H9 (cell line): ENCODE measurements around the gene C22orf23. TPM values are rescaled to one million over a fixed set of nuclear protein-coding genes. Genes with fewer than 3 reads are reported as not detected.

Experiments used
- DNase-seq: peaks from one replicate; pipeline ENCODE4 v3.0.0-alpha.2; 2017
- H2AFZ ChIP-seq: one replicate; pipeline ENCODE4 v1.6.1; 2013; ENCODE audit warnings: mild to moderate bottlenecking, low read length, control low read depth, moderate library complexity
- H2AK5ac ChIP-seq: 2 replicates; pipeline ENCODE4 v1.6.1; 2013; ENCODE audit warnings: low read length, control low read depth, mixed read lengths; ENCODE audit not compliant: insufficient read length
- H2BK120ac ChIP-seq: one replicate; pipeline ENCODE4 v1.6.1; 2013; ENCODE audit warnings: low read depth, mild to moderate bottlenecking, low read length, control low read depth, inconsistent platforms; ENCODE audit not compliant: poor library complexity, severe bottlenecking
- H2BK12ac ChIP-seq: 2 replicates; pipeline ENCODE4 v1.6.1; 2013; ENCODE audit warnings: low read length, control low read depth, mixed read lengths, low read depth; ENCODE audit not compliant: insufficient read length
- H2BK15ac ChIP-seq: 2 replicates; pipeline ENCODE4 v1.6.1; 2013; ENCODE audit warnings: low read depth, low read length, control low read depth
- H2BK20ac ChIP-seq: one replicate; pipeline ENCODE4 v1.6.1; 2013; ENCODE audit warnings: low read depth, mild to moderate bottlenecking, low read length, control low read depth, inconsistent platforms; ENCODE audit not compliant: poor library complexity, severe bottlenecking
- H2BK5ac ChIP-seq: 2 replicates; pipeline ENCODE4 v1.6.1; 2013; ENCODE audit warnings: low read length, control low read depth, mixed read lengths; ENCODE audit not compliant: insufficient read length
- H3K14ac ChIP-seq: 2 replicates; pipeline ENCODE4 v1.6.1; 2013; ENCODE audit warnings: low read length, control low read depth; ENCODE audit not compliant: insufficient read depth
- H3K18ac ChIP-seq: 2 replicates; pipeline ENCODE4 v1.6.1; 2013; ENCODE audit warnings: low read depth, mild to moderate bottlenecking, mixed read lengths, low read length, control low read depth; ENCODE audit not compliant: insufficient read length
- H3K23ac ChIP-seq: 2 replicates; pipeline ENCODE4 v1.6.1; 2013; ENCODE audit warnings: low read length, control low read depth, mixed read lengths, low read depth; ENCODE audit not compliant: insufficient read length
- H3K23me2 ChIP-seq: 2 replicates; pipeline ENCODE4 v1.6.1; 2013; ENCODE audit warnings: low read depth, mild to moderate bottlenecking, mixed read lengths, low read length, control low read depth; ENCODE audit not compliant: insufficient read length, poor library complexity, severe bottlenecking
- H3K27ac ChIP-seq: 2 replicates; pipeline ENCODE4 v1.5.1; 2013; ENCODE audit warnings: low read length, control low read depth, mixed read lengths, low read depth; ENCODE audit not compliant: insufficient read length
- H3K27me3 ChIP-seq: 2 replicates; pipeline ENCODE4 v1.6.1; 2013; ENCODE audit warnings: low read length, control low read depth, inconsistent platforms; ENCODE audit not compliant: insufficient read depth
- H3K4ac ChIP-seq: 2 replicates; pipeline ENCODE4 v1.6.1; 2013; ENCODE audit warnings: low read depth, mild to moderate bottlenecking, control low read depth, inconsistent platforms, low read length, moderate library complexity
- H3K4me1 ChIP-seq: 2 replicates; pipeline ENCODE4 v1.6.1; 2013; ENCODE audit warnings: low read length, control low read depth, inconsistent platforms; ENCODE audit not compliant: insufficient read depth
- H3K4me2 ChIP-seq: 2 replicates; pipeline ENCODE4 v1.6.1; 2013; ENCODE audit warnings: low read length, control low read depth, mixed read lengths; ENCODE audit not compliant: insufficient read length, insufficient read depth
- H3K56ac ChIP-seq: 2 replicates; pipeline ENCODE4 v1.6.1; 2013; ENCODE audit warnings: low read depth, mild to moderate bottlenecking, mixed read lengths, low read length, control low read depth; ENCODE audit not compliant: insufficient read length
- H3K79me1 ChIP-seq: 2 replicates; pipeline ENCODE4 v1.6.1; 2013; ENCODE audit warnings: low read depth, mild to moderate bottlenecking, moderate library complexity, low read length, control low read depth, inconsistent platforms; ENCODE audit not compliant: insufficient read depth, poor library complexity, severe bottlenecking
- H3K79me2 ChIP-seq: 2 replicates; pipeline ENCODE4 v1.6.1; 2013; ENCODE audit warnings: low read length, control low read depth, inconsistent platforms; ENCODE audit not compliant: insufficient read depth
- H3K9ac ChIP-seq: 2 replicates; pipeline ENCODE4 v1.6.1; 2013; ENCODE audit warnings: low read length, control low read depth, mixed read lengths; ENCODE audit not compliant: insufficient read length; ENCODE audit errors: extremely low read depth
- H3K9me3 ChIP-seq: one replicate; pipeline ENCODE4 v1.6.1; 2013; ENCODE audit warnings: low read depth, low read length, inconsistent platforms; ENCODE audit not compliant: control insufficient read depth
- H3T11ph ChIP-seq: one replicate; pipeline ENCODE4 v1.6.1; 2013; ENCODE audit warnings: mild to moderate bottlenecking, low read length, control low read depth, inconsistent platforms
- H4K20me1 ChIP-seq: one replicate; pipeline ENCODE4 v1.6.1; 2013; ENCODE audit not compliant: control insufficient read depth, insufficient read length, insufficient read depth
- H4K5ac ChIP-seq: 2 replicates; pipeline ENCODE4 v1.6.1; 2013; ENCODE audit warnings: low read depth, mild to moderate bottlenecking, mixed read lengths, low read length, control low read depth; ENCODE audit not compliant: insufficient read length
- H4K8ac ChIP-seq: replicated peaks from 2 replicates; pipeline ENCODE4 v1.6.1; 2013; ENCODE audit warnings: low read length, control low read depth, mixed read lengths, low read depth; ENCODE audit not compliant: insufficient read length
- H4K91ac ChIP-seq: 2 replicates; pipeline ENCODE4 v1.6.1; 2013; ENCODE audit warnings: low read depth, mild to moderate bottlenecking, moderate library complexity, mixed read lengths, low read length, control low read depth; ENCODE audit not compliant: insufficient read length
- H3K27ac Mint-ChIP-seq, 3 experiments: 2 replicates in 2 of 3; 3 replicates in 1 of 3; pipeline ENCODE4 v1.8.0; 2020 to 2021; ENCODE audit warnings: mixed read lengths in 3 of 3, mild to moderate bottlenecking in 1 of 3, moderate library complexity in 1 of 3
- H3K27me3 Mint-ChIP-seq: 2 replicates; pipeline ENCODE4 v1.8.0; 2021; ENCODE audit warnings: low read depth, mild to moderate bottlenecking, moderate library complexity, mixed read lengths
- H3K36me3 Mint-ChIP-seq, 3 experiments: 2 replicates in 2 of 3; 3 replicates in 1 of 3; pipeline ENCODE4 v1.8.0; 2020 to 2021; ENCODE audit warnings: low read depth in 3 of 3, mixed read lengths in 3 of 3; ENCODE audit not compliant: insufficient read depth in 1 of 3
- H3K4me1 Mint-ChIP-seq, 2 experiments: 2 replicates each; pipeline ENCODE4 v1.8.0; 2020; ENCODE audit warnings: mixed read lengths in 2 of 2
- H3K4me3 Mint-ChIP-seq, 2 experiments: 2 replicates in 1 of 2; 3 replicates in 1 of 2; pipeline ENCODE4 v1.8.0; 2020 to 2021; ENCODE audit warnings: mild to moderate bottlenecking in 2 of 2, mixed read lengths in 2 of 2, moderate library complexity in 1 of 2
- H3K9me3 Mint-ChIP-seq, 2 experiments: 2 replicates in 1 of 2; 3 replicates in 1 of 2; pipeline ENCODE4 v1.8.0; 2020; ENCODE audit warnings: mild to moderate bottlenecking in 2 of 2, mixed read lengths in 2 of 2, moderate library complexity in 1 of 2
- CTCF ChIP-seq: fragments of 200-600 bp; sonication (generic); conservative IDR thresholded peaks from 3 replicates; pipeline ENCODE4 v1.8.0; 2021; ENCODE audit warnings: antibody characterized with exemption, mild to moderate bottlenecking
- WGBS: extraction: QIAGEN DNeasy Blood & Tissue Kit; methylation state at CpG from one replicate; pipeline ENCODE4 v1.1.7; 2013; ENCODE audit warnings: missing lambda C conversion rate, low lambda C conversion rate, mixed read lengths; ENCODE audit not compliant: insufficient read length; ENCODE audit errors: extremely low coverage; 5-methylcytosine and 5-hydroxymethylcytosine counted together
- total RNA-seq: library from RNA; stranded (reverse); gene quantifications from 2 replicates; pipeline ENCODE4 v1.2.1, GENCODE V29; 2021

The C22orf23 gene
- total RNA-seq, 1 experiment from 2014 or later = 0.57 TPM

- Histone ChIP-seq H3K4me1 (no peaks in the 10 kb centered on the region), H3K79me2 (no peaks in the 10 kb centered on the region), H3K18ac (no peak overlapping the region), H2BK20ac (no peak overlapping the region), H3K23me2 (peaks cover 2% of the 10 kb centered on the region), H3K79me1 (no peaks in the 10 kb centered on the region), H4K8ac (no peak overlapping the region), H3K4ac (no peak overlapping the region), H2BK5ac (no peak overlapping the region), H3K27me3 (no peaks in the 10 kb centered on the region), H2BK15ac (no peak overlapping the region), H4K91ac (no peak overlapping the region), H3K14ac (no peak overlapping the region), H3K56ac (no peak overlapping the region), H3K4me2 (no peak overlapping the region), H3K27ac (no peak overlapping the region), H3K9ac (no peak overlapping the region), H2BK12ac (no peak overlapping the region), H4K20me1 (no peaks in the 10 kb centered on the region), H2AK5ac (no peak overlapping the region), H2AFZ (no peak overlapping the region), H3K23ac (no peak overlapping the region), H2BK120ac (no peak overlapping the region), H4K5ac (no peak overlapping the region), H3K9me3 (no peaks in the 10 kb centered on the region), H3T11ph (no peak overlapping the region)
- TF ChIP-seq CTCF = no peak
- WGBS = no CpG with 5 or more reads among the region's 3 CpGs
- H3K4me3 Mint-ChIP-seq = no peak overlapping the region
- no peaks in the 10 kb centered on the region for H3K27me3 Mint-ChIP-seq
- no peak for DNase-seq
- 0 out of 4 replicates have a peak, but pooled peaks cover 0 to 3% of the 10 kb centered on the region in 2 experiments for H3K4me1 Mint-ChIP-seq
- H3K36me3 Mint-ChIP-seq = peaks cover 0 to 48% (median 23%) of the 10 kb centered on the region in 3 experiments; a peak in 6 of 7 replicates
- no peaks in the 10 kb centered on the region for H3K9me3 Mint-ChIP-seq
- H3K27ac Mint-ChIP-seq = no peak overlapping the region
These were observed 28.1 kb downstream of the C22orf23 start for GRCh38 chr22:37925330-37925729.
